Muscle of back (tissue), 11 donors: ENCODE results near the gene RNF26. TPM values are rescaled to one million over a fixed set of nuclear protein-coding genes. Genes with fewer than 3 reads are reported as not detected.

ENCODE experiments used
- DNase-seq, 3 donors: peaks; one replicate each; pipeline versions ENCODE4 v3.0.0 to v3.0.0-alpha.2; 2013
- polyA plus RNA-seq, 10 donors: library from polyadenylated mRNA; unstranded; fragments of 120-200 nt; gene quantifications; one replicate each; pipeline ENCODE4 v1.2.1, GENCODE V29; 2013; ENCODE audit not compliant: insufficient read length in 10 of 10

Gene RNF26
- polyA plus RNA-seq, 10 donors = 11.7 to 22.9 (median 16.1) TPM

GRCh38 chr11:119347940-119348605 is 13.7 kb downstream of the RNF26 start:
- peak in 1 of 3 donors; percentile 68 for DNase-seq

- DNase-seq = no peak
These were observed 16.0 kb downstream of the RNF26 start for GRCh38 chr11:119350302-119350701.

GRCh38 chr11:119351232-119351631 is 16.9 kb downstream of the RNF26 start:
- DNase-seq = no peak

GRCh38 chr11:119352857-119353260 is 18.5 kb downstream of the RNF26 start:
- DNase-seq = peak in 1 of 3 donors; percentile 74

- no peak for DNase-seq
These were observed 20.9 kb downstream of the RNF26 start for GRCh38 chr11:119355091-119355843.

- DNase-seq = peak; percentile 67 to 94 (median 90)
These were observed 22.2 kb downstream of the RNF26 start for GRCh38 chr11:119356349-119357031.

- DNase-seq = no peak
These were observed 22.7 kb downstream of the RNF26 start for GRCh38 chr11:119357074-119357473.

- no peak for DNase-seq
These were observed 25.3 kb downstream of the RNF26 start for GRCh38 chr11:119359365-119360214.

GRCh38 chr11:119361056-119361787 is 26.9 kb downstream of the RNF26 start:
- DNase-seq = peak in 2 of 3 donors; percentile 60 to 83

- DNase-seq = no peak
These were observed 27.8 kb downstream of the RNF26 start for GRCh38 chr11:119361941-119362725.

GRCh38 chr11:119362741-119363080 is 28.4 kb downstream of the RNF26 start:
- DNase-seq = no peak

GRCh38 chr11:119363081-119363850 is 28.9 kb downstream of the RNF26 start:
- DNase-seq = no peak

- peak; percentile 56 to 74 (median 73) for DNase-seq
These were observed 29.7 kb downstream of the RNF26 start for GRCh38 chr11:119363851-119364590.

GRCh38 chr11:119365071-119365591 is 30.8 kb downstream of the RNF26 start:
- DNase-seq = peak in 1 of 3 donors; percentile 29

- DNase-seq = peak in 1 of 3 donors; percentile 36
These were observed 32.6 kb downstream of the RNF26 start for GRCh38 chr11:119366690-119367620.

- DNase-seq = peak in 1 of 3 donors; percentile 41
These were observed 33.4 kb downstream of the RNF26 start for GRCh38 chr11:119367661-119368120.
